WTC11 (cell line): ENCODE data around the gene UBB. TPM values are rescaled to one million over a fixed set of nuclear protein-coding genes. Genes with fewer than 3 reads are reported as not detected.
"Not testable (repeated sequence)": the region's sequence is repeated elsewhere in the genome, so short reads cannot be mapped to it uniquely, and the experiment has no call there.

Experiments
- ATAC-seq: fragments of 200-7000 bp; cut with Tn5 transposase; 2 replicates; pipeline ENCODE4 v1.10.0; 2021; ENCODE audit warnings: mild to moderate bottlenecking, moderate library complexity
- CTCF ChIA-PET: fragments of 300-600 bp; sonication (Branson Sonifier 250); formaldehyde crosslinking; loops from one replicate; lab custom pipeline; 2021; ENCODE audit warnings: antibody characterized with exemption; lab: Charles Lee
- POLR2A ChIA-PET: fragments of 350-600 bp; sonication (Branson Sonifier 250); formaldehyde crosslinking; loops from one replicate; lab custom pipeline; 2021; ENCODE audit warnings: antibody characterized with exemption; lab: Charles Lee
- DNase-seq: peaks from one replicate; pipeline ENCODE4 v3.0.0; 2021; ENCODE audit warnings: low spot score
- H3K27ac Mint-ChIP-seq: 2 replicates; pipeline ENCODE4 v1.8.0; 2021; ENCODE audit warnings: mixed read lengths
- H3K27me3 Mint-ChIP-seq: 2 replicates; pipeline ENCODE4 v1.8.0; 2021; ENCODE audit warnings: low read depth, mild to moderate bottlenecking, moderate library complexity, mixed read lengths
- H3K36me3 Mint-ChIP-seq: 2 replicates; pipeline ENCODE4 v1.8.0; 2021; ENCODE audit warnings: mixed read lengths
- H3K4me1 Mint-ChIP-seq: 2 replicates; pipeline ENCODE4 v1.8.0; 2022; ENCODE audit warnings: mixed read lengths
- H3K4me3 Mint-ChIP-seq: 2 replicates; pipeline ENCODE4 v1.8.0; 2021; ENCODE audit warnings: mild to moderate bottlenecking, moderate library complexity, mixed read lengths
- H3K9me3 Mint-ChIP-seq: 2 replicates; pipeline ENCODE4 v1.8.0; 2021; ENCODE audit warnings: mixed read lengths
- E2F5 ChIP-seq: sonication (generic); formaldehyde crosslinking; IDR thresholded peaks from 2 replicates; pipeline ENCODE4 v1.8.1; 2022; ENCODE audit warnings: mild to moderate bottlenecking, moderate library complexity, missing genetic modification reagents
- ELF4 ChIP-seq: sonication (generic); formaldehyde crosslinking; IDR thresholded peaks from 2 replicates; pipeline ENCODE4 v1.8.1; 2022; ENCODE audit warnings: low read depth, mild to moderate bottlenecking, moderate library complexity, missing genetic modification reagents
- ESRRA ChIP-seq: sonication (generic); formaldehyde crosslinking; IDR thresholded peaks from 2 replicates; pipeline ENCODE4 v1.8.1; 2022; ENCODE audit warnings: mild to moderate bottlenecking, missing genetic modification reagents, borderline replicate concordance
- FOXJ3 ChIP-seq: sonication (generic); formaldehyde crosslinking; IDR thresholded peaks from 2 replicates; pipeline ENCODE4 v1.9.0; 2021; ENCODE audit warnings: missing genetic modification reagents, mild to moderate bottlenecking, borderline replicate concordance
- HMGA2 ChIP-seq: fragments of 250-450 bp; sonication (Bioruptor Pico); IDR thresholded peaks from 2 replicates; pipeline ENCODE4 v1.4.0; 2021; ENCODE audit warnings: mild to moderate bottlenecking, moderate library complexity
- IRF2 ChIP-seq: sonication (generic); formaldehyde crosslinking; IDR thresholded peaks from 2 replicates; pipeline ENCODE4 v1.8.0; 2022; ENCODE audit warnings: low read depth, missing genetic modification reagents, borderline replicate concordance
- JAZF1 ChIP-seq: fragments of 250-450 bp; sonication (Bioruptor Pico); IDR thresholded peaks from 2 replicates; pipeline ENCODE4 v1.9.0; 2021; ENCODE audit warnings: moderate library complexity, mild to moderate bottlenecking, inconsistent platforms
- MAX ChIP-seq: sonication (generic); formaldehyde crosslinking; IDR thresholded peaks from 2 replicates; pipeline ENCODE4 v1.8.0; 2022; ENCODE audit warnings: mild to moderate bottlenecking, missing genetic modification reagents
- MYBL2 ChIP-seq: sonication (generic); formaldehyde crosslinking; IDR thresholded peaks from 2 replicates; pipeline ENCODE4 v1.8.1; 2023; ENCODE audit warnings: mild to moderate bottlenecking, moderate library complexity, missing genetic modification reagents
- SP1 ChIP-seq: sonication (generic); formaldehyde crosslinking; conservative IDR thresholded peaks from 2 replicates; pipeline ENCODE4 v1.8.1; 2022; ENCODE audit warnings: missing genetic modification reagents
- ZNF121 ChIP-seq: sonication (generic); formaldehyde crosslinking; IDR thresholded peaks from 2 replicates; pipeline ENCODE4 v1.8.0; 2023; ENCODE audit warnings: missing genetic modification reagents
- ZNF232 ChIP-seq: sonication (generic); formaldehyde crosslinking; IDR thresholded peaks from 2 replicates; pipeline ENCODE4 v1.8.0; 2022; ENCODE audit warnings: mild to moderate bottlenecking, missing genetic modification reagents
- ZNF423 ChIP-seq: fragments of 250-450 bp; sonication (Bioruptor Pico); IDR thresholded peaks from 2 replicates; pipeline ENCODE4 v2.1.2; 2022; ENCODE audit warnings: mild to moderate bottlenecking, moderate library complexity
- ZNF425 ChIP-seq: fragments of 250-450 bp; sonication (Bioruptor Pico); conservative IDR thresholded peaks from 2 replicates; pipeline ENCODE4 v1.9.0; 2021; ENCODE audit warnings: mild to moderate bottlenecking
- ZNF512 ChIP-seq: sonication (generic); formaldehyde crosslinking; IDR thresholded peaks from 2 replicates; pipeline ENCODE4 v1.8.1; 2022; ENCODE audit warnings: missing genetic modification reagents, borderline replicate concordance
- total RNA-seq: library from RNA; stranded (reverse); gene quantifications from 3 replicates; pipeline ENCODE4 v1.2.3, GENCODE V29; 2021
- TF ChIP-seq, protein P1 (sequence below): fragments of 250-450 bp; sonication (Bioruptor Pico); IDR thresholded peaks from 2 replicates; pipeline ENCODE4 v1.9.0; 2021; ENCODE audit warnings: mild to moderate bottlenecking
- TF ChIP-seq, protein P2 (sequence below): fragments of 250-450 bp; sonication (Bioruptor Pico); IDR thresholded peaks from 2 replicates; pipeline ENCODE4 v1.9.0; 2021; ENCODE audit warnings: moderate library complexity, mild to moderate bottlenecking, inconsistent platforms, borderline replicate concordance

The UBB gene
- total RNA-seq, 1 experiment from 2014 or later = 1,216 TPM

GRCh38 chr17:16398270-16399267 lies 17.7 kb downstream of the UBB start (continued):
- no peak for TF ChIP-seq ZNF425 (CRISPR knock-in tag)
- TF ChIP-seq, protein P1, sequence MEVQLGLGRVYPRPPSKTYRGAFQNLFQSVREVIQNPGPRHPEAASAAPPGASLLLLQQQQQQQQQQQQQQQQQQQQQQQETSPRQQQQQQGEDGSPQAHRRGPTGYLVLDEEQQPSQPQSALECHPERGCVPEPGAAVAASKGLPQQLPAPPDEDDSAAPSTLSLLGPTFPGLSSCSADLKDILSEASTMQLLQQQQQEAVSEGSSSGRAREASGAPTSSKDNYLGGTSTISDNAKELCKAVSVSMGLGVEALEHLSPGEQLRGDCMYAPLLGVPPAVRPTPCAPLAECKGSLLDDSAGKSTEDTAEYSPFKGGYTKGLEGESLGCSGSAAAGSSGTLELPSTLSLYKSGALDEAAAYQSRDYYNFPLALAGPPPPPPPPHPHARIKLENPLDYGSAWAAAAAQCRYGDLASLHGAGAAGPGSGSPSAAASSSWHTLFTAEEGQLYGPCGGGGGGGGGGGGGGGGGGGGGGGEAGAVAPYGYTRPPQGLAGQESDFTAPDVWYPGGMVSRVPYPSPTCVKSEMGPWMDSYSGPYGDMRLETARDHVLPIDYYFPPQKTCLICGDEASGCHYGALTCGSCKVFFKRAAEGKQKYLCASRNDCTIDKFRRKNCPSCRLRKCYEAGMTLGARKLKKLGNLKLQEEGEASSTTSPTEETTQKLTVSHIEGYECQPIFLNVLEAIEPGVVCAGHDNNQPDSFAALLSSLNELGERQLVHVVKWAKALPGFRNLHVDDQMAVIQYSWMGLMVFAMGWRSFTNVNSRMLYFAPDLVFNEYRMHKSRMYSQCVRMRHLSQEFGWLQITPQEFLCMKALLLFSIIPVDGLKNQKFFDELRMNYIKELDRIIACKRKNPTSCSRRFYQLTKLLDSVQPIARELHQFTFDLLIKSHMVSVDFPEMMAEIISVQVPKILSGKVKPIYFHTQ (CRISPR knock-in tag) = no peak
- no peak for TF ChIP-seq FOXJ3
- no peak for TF ChIP-seq SP1 (CRISPR knock-in tag)
- TF ChIP-seq, protein P2, sequence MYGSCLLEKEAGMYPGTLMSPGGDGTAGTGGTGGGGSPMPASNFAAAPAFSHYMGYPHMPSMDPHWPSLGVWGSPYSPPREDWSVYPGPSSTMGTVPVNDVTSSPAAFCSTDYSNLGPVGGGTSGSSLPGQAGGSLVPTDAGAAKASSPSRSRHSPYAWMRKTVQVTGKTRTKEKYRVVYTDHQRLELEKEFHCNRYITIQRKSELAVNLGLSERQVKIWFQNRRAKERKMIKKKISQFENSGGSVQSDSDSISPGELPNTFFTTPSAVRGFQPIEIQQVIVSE = no peak
- TF ChIP-seq E2F5 = no peak
- no peak for TF ChIP-seq ZNF232 (CRISPR knock-in tag)
- TF ChIP-seq ESRRA (CRISPR knock-in tag) = no peak
- TF ChIP-seq MYBL2 (CRISPR knock-in tag) = no peak
- TF ChIP-seq HMGA2 (CRISPR knock-in tag) = no peak
- no peak for TF ChIP-seq ELF4 (CRISPR knock-in tag)

- H3K27ac Mint-ChIP-seq = not testable (repeated sequence)
Observed at GRCh38 chr17:16403847-16404246, 23.0 kb downstream of the UBB start.

GRCh38 chr17:16406742-16407674 lies 26.1 kb downstream of the UBB start:
- DNase-seq (peak; percentile 90), ATAC-seq (peak; percentile 93)
- Mint-ChIP-seq H3K27me3 (peaks cover 6% of the 10 kb centered on the region; the same call in 1 of the 2 replicates), H3K4me3 (peak overlapping the region; percentile 68), H3K4me1 (peaks cover 11% of the 10 kb centered on the region), H3K9me3 (no peaks in the 10 kb centered on the region), H3K36me3 (no peaks in the 10 kb centered on the region), H3K27ac (0 out of 2 replicates have a peak overlapping the region, but pooled peaks have one; percentile 45)
- ChIA-PET CTCF (interaction anchor here (0.6 to 3.0 kb wide), 11 partner anchors 9 to 115 kb away, joined by 3 to 21 read pairs (median 4); partner anchors contain the start of gene TRPV2), POLR2A (interaction anchor here (1.5 to 2.6 kb wide), 4 partner anchors 26 to 54 kb away, joined by 6 to 12 read pairs (median 10); partner anchors contain the start of genes CENPV and UBB)
- TF ChIP-seq SP1 (CRISPR knock-in tag) (peak; percentile 62; the same call in 1 of the 2 replicates), ZNF423 (CRISPR knock-in tag) (no peak), MAX (CRISPR knock-in tag) (peak; percentile 63; the same call in 1 of the 2 replicates), IRF2 (CRISPR knock-in tag) (no peak), E2F5 (peak; percentile 44; the same call in 1 of the 2 replicates), JAZF1 (CRISPR knock-in tag) (no peak), ZNF121 (CRISPR knock-in tag) (peak; percentile 100), ZNF512 (CRISPR knock-in tag) (no peak)

More at GRCh38 chr17:16403847-16404246, 23.0 kb downstream of the UBB start:
- not testable (repeated sequence) for H3K4me3 Mint-ChIP-seq, H3K9me3 Mint-ChIP-seq, H3K36me3 Mint-ChIP-seq, DNase-seq, H3K27me3 Mint-ChIP-seq, ATAC-seq
- H3K4me1 Mint-ChIP-seq = peaks cover 13% of the 10 kb centered on the region
- TF ChIP-seq ZNF121 (CRISPR knock-in tag) = peak; percentile 82
- POLR2A ChIA-PET = interaction anchor here (0.7 kb wide), 1 partner anchor 36 kb away, joined by 9 read pairs; no protein-coding TSS in a partner anchor
- CTCF ChIA-PET = interaction anchor here (0.6 to 1.4 kb wide), 3 partner anchors 11 to 122 kb away, joined by 3 to 4 read pairs (median 3); no protein-coding TSS in a partner anchor
